ENCODE data around the gene MARCKSL1.

The MARCKSL1 gene

DNA sequence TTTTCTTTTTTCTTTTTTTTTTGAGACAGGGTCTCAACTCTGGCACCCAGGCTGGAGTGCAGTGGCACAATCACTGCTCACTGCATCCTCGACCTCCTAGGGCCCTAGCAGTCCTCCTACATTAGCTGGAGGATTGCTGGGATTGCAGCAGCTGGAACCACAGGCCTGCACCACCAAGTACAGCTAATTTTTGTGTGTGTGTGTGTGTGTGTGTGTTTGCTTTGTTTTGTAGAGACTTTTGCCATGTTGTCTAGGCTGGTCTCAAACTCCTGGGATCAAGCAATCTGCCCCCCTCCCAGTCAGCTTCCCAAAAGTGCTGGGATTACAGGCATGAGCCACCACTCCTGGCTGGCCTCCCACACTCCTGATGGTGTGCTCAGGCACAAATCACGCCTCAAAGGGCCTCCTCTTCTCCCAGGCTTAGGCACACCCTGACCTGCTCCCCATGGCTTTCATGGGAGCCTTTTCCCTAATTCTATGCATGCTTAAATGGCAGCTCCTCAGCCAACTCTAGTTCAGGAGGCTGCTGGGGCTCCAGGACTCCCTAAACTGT, 16.9 kb upstream of the MARCKSL1 start:
- DNase-seq (ENCODE audit: low read depth in 2 of 2) = no peak

DNA sequence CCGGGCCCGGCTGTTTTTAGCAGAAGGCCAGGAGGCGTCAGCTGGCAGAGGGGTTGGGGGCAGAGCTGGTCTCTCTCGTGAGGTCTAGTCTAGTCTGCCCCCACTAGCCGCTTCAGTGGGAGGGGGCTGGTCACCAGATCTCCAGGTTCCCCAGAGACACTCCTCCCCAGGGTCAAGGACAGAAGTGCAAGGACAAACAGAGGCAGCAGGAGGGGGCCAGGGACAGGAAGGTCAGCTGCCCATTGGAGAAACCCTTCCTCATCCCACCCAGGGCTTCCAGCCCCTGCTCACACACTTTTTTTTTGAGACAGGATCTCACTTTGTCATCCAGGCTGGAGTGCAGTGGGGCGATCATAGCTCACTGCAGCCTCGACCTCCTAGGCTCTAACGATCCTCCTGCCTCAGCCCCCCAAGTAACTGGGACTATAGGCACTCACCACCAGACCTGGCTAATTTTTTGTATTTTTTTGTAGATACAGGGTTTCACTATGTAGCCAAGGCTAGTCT, 16.3 kb upstream of the MARCKSL1 start:
- no peak for DNase-seq (ENCODE audit: low read depth in 2 of 2)

DNA sequence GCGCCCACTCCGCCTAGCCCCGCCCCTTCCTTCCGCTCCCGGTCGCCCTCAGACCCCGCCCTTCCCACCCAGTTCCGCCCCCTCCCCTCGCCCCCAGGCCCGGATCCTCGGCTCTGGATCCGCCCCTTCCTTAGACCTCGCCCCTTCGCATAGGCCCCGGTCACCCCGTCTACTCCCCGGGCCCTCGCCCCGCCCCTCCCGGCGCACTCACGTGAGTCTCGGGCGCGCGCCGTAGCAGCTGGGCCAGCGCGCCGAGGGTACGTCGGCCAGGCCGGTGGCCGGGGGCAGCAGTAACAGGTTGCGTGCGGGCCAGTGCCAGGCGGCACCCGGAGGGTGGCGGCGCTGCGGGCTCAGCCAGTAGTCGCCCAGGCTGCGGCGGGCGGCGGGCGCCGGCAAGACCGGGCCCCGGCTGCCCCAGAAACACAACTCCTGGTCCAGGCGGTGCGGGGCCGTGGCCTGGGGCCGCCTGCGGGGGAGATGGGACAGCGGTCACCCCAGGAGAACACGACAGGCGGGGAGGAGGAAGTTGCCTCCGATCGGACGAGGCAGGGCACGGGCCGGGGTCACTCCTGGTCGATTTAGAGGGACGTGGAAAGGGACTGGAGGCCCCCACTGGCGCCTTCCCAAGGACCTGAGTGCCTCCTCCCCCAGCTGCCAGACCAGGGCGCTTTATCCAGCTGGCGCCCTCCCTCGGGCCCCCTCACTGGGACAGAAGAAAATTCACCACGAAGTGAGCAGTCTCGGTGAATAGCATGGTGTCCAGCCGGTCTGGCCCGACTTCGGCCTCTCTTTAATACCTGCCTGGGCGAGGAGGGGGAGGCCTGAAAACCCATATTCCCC, 15.6 kb upstream of the MARCKSL1 start:
- DNase-seq (ENCODE audit: low read depth in 2 of 2) = peak; percentile 75 to 81

GRCh38 chr1:32350785-32351398, 14.9 kb upstream of the MARCKSL1 start:
- DNase-seq (ENCODE audit: low read depth in 2 of 2) = peak in 1 of 2 donors; percentile 55

- no peak for DNase-seq (ENCODE audit: low read depth in 2 of 2)
These were observed 13.2 kb upstream of the MARCKSL1 start for GRCh38 chr1:32349211-32349708.

DNA sequence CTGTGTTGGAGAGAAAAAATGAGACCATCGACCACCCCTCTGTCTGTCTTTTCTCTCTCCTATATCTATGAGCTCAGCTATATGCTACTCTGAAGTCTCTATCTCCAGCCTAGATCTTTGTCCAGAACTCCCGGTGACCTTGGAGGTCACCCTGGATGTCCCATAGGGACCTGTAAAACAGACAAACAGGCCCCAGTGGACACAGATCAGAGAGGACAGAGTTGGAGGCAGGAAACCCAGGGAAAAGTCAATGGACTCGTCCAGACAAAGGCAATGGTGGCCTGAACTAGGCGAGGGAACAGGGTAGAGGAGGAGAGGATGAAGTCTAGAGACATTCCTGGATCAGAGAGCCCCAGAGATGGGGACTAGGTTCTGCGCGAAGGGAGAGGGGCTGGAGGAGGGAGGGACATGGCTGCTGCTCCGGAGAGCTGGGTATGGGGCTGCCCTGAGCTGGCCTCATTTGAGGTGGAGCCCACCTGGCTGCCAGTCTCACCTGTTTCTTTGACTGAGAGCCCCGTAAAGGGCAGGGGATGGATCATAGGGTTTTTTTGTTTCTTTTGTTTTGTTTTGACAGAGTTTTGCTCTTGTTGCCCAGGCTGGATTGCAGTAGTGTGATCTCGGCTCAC, 10.6 kb upstream of the MARCKSL1 start:
- no peak for DNase-seq (ENCODE audit: low read depth in 2 of 2)

- no peak for DNase-seq (ENCODE audit: low read depth in 2 of 2)
These were observed 9.3 kb upstream of the MARCKSL1 start for GRCh38 chr1:32345289-32345827.

DNA sequence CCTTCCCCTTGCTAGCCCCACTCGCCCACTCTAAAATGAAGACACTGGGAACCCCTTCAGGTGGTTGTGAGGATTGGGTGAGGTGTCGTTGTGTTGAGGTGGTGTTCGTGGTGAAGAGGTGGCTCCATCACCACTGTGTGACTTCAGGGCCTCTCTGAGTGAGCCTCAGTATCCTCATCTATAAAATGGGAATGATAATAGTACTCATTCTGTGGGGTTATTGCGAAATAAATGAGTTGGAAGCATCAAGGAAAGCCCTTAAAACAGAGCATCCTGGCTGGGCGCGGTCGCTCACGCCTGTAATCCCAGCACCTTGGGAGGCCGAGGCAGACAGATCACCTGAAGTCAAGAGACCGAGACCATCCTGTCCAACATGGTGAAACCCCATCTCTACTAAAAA, 6.7 kb upstream of the MARCKSL1 start:
- DNase-seq (ENCODE audit: low read depth in 2 of 2) = no peak

DNA sequence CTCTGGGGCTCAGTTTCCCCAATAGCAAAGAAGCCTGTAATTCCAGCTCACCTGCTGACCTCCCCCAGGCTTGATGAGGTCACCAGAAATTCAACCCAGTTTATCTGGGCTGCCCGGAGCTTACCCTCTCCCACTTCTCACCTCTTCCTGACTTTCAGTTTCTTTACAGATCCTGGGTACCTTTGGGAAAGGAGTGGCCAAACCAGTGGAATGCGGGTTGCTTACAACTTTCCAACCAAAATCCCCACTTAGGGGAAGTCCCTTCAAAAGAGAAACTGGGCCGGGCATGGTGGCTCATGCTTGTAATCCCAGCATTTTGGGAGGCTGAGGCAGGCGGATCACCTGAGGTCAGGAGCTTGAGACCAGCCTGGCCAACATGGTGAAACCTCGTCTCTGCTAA, 5.9 kb upstream of the MARCKSL1 start:
- DNase-seq (ENCODE audit: low read depth in 2 of 2) = no peak

GRCh38 chr1:32341186-32341757, 5.2 kb upstream of the MARCKSL1 start:
- no peak for DNase-seq (ENCODE audit: low read depth in 2 of 2)

DNA sequence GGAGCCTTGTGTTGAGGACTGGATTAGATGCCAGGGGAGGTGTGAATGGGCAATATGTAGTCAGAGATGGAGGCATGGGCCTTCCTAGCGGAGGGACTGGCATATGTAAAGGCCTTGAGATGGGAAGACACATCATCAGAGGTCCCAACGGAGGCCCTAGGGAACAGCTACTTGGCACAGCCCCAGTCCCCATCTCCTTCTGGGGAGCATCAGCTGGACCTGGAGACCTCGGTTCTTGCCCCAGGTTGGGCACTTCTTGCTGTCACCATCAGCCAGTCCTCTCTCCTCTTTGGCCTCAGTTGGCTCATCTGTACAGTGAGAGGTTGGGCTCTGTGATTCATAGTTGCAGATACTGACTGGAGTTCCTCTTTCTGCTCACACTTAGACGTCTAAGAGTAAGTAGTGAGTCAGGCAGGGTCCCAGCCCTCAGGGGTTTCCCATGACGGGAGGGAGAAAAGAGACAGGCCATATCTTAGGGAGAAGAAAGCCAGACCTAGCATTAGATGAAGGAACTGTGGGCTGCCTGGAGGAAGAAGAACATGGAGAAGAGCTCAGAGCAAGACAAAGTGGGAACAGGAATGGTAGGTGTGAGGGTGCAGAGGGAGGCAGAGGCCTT, 3.4 kb upstream of the MARCKSL1 start:
- DNase-seq (ENCODE audit: low read depth in 2 of 2) = no peak

DNA sequence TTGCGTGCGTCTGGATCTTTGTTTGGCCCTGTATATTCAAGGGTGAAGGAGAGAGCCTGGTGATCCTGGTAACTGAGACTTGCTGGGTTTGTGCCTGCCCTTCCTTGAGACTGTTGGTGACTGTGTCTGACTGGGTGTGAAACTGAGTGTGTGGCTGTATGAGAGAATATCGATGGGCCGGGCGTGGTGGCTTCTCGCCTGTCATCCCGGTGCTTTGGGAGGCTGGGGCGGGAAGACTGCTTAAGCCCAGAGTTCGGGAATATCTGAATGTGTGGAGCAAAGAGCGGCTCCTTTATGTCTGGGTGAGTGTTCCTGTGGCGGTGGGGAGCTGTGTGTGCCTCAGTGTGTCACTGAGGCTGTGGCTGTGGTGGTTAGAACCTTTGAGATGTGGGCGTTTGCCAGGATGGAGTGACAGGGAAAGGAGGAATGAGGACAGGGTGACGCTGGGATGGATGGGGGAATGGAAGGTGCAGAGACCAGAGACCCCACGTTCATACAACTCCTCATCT, 2.7 kb upstream of the MARCKSL1 start:
- no peak for DNase-seq (ENCODE audit: low read depth in 2 of 2)

DNA sequence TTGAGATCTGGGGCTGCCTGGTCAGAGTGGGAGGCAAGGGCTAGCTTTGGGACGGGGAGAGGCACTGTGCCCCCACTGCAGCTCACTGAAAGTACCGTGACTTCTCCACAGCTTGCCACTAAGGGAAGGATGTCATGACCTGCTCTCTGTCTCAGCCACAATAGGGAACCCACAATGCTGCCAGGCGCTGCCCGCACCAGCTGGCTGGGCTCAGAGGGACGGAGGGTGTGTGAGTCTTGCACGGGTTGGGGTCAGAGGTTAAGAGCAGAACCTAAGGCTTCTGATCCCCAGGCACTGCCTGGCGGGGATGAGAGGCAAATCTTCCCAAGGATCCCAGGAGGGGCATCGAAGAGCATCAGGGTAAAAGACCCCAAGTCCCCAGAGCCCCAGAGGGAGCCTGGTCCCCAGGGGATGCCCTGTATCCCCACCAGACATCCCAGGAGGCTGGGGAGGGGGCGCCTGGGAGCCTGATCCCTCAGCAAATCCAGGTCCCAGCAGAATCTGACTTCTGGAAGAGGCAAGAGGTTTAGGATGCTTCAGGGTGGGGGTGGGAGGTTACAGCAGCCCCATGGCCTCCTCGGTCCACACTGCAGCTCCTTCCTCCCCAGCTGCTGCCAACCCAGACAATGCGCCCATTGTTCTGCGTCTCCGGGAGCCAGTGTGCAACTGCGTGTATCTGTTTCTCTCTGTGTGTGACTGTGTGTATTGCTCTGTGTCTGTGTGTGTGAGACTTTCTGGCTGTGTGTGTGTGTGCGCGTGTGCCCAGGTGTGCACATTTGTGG, 2.0 kb upstream of the MARCKSL1 start:
- DNase-seq (ENCODE audit: low read depth in 2 of 2) = no peak

DNA sequence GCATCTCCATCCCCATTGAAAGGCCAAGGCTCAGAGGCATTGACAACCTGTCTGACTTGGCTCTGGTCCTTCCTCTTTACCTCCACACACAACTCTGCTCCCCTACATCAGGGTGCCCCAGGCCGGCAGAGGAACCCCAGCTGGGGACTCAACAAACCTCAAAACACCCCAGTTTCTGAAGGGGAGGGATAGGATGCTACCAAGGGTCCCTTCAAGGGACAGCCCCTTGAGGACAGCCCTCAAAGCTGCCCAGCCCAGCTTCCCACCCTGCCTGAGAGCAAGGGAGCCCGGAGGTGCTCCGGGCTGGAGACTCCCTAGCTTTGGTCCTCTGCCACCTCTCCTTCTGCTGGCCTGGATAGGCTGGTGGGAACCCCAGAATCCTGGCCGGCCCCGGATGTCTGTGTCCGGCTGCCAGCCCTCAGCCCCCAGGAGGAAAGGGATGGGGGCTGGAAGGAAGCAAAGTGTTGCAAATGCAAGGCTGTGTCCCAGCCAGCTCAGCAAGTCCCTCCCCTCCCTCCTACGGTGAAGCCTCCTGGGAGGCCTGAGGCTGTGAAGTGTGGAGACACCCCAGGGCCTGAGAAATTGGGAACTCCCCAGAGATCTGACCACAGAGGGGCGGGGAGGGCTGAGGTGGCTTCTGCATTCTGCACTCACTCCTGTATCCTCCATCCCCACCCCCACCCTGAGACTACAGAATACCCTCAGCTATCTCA, 1.1 kb upstream of the MARCKSL1 start:
- peak in 1 of 2 donors; percentile 44 for DNase-seq (ENCODE audit: low read depth in 2 of 2)

- no peak for DNase-seq (ENCODE audit: low read depth in 2 of 2)
These were observed 529 bp upstream of the MARCKSL1 start for GRCh38 chr1:32336591-32336932.

GRCh38 chr1:32335535-32335789, 571 bp downstream of the MARCKSL1 start:
- no peak for DNase-seq (ENCODE audit: low read depth in 2 of 2)

GRCh38 chr1:32334864-32335534, 1.0 kb downstream of the MARCKSL1 start:
- peak; percentile 30 to 50 for DNase-seq (ENCODE audit: low read depth in 2 of 2)

DNA sequence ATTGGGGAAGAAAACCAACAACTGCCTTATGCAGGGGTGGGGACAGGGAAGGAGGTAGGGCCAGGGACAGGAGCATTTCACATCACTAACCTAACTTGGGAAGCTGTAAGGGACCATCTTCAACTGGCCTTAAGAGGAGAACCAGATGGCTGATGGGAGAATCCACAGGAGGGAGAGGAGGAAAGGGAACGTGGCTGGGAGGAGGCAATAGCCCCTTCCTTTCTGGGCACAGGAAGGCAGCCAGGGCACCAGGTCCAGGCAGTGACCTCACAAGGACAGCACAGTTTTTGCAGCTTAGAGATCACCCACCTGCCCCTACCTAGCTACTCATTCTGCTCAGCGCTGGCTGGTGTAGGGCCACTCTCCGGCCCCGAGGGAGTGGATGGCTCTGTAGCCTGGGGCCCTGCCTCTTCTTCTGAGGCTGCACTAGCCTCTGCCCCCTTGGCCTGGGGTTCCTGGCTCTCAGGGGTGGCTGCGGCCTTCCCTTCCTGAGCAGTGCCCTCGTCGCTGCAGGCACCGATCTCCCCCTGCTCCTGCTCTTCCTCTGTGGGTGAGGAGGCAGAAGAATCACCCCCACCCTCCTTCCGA, 1.7 kb downstream of the MARCKSL1 start:
- DNase-seq (ENCODE audit: low read depth in 2 of 2) = no peak
